K562 (cell line): ENCODE data around the gene RALB. TPM values are rescaled to one million over a fixed set of nuclear protein-coding genes. Genes with fewer than 3 reads are reported as not detected.
A peak's percentile ranks its signal among the peaks of the same experiment; 100 is the strongest.

ENCODE experiments used
- ATF2 ChIP-seq: sonication (generic); formaldehyde crosslinking; IDR thresholded peaks from 2 replicates; pipeline ENCODE4 v1.8.1; 2022; ENCODE audit warnings: missing genetic modification reagents
- BRD4 ChIP-seq: fragments of 200-600 bp; sonication (generic); IDR thresholded peaks from 2 replicates; pipeline ENCODE4 v1.6.1; 2017; ENCODE audit warnings: inconsistent platforms
- CBFA2T2 ChIP-seq: fragments of 450-650 bp; conservative IDR thresholded peaks from 2 replicates; pipeline ENCODE4 v1.6.1; 2017; ENCODE audit warnings: mild to moderate bottlenecking
- CBFA2T3 ChIP-seq: fragments of 450-650 bp; IDR thresholded peaks from 2 replicates; pipeline ENCODE4 v1.6.1; 2017
- CC2D1A ChIP-seq: fragments of 450-650 bp; IDR thresholded peaks from 2 replicates; pipeline ENCODE4 v1.6.1; 2017; ENCODE audit warnings: mild to moderate bottlenecking
- CEBPB ChIP-seq: fragments of 450-650 bp; IDR thresholded peaks from 2 replicates; pipeline ENCODE4 v1.6.1; 2016; ENCODE audit warnings: missing genetic modification characterization, missing compliant biosample characterization
- CEBPG ChIP-seq, 3 experiments: fragments of 200-800 bp in 1 of 3; sonication (Bioruptor generic) in 1 of 3; sonication (generic) in 1 of 3; formaldehyde crosslinking in 1 of 3; IDR thresholded peaks in 2 of 3; conservative IDR thresholded peaks in 1 of 3; 2 replicates each; pipeline versions ENCODE4 v1.6.1 to v1.8.0; 2016 to 2022; ENCODE audit warnings: missing compliant biosample characterization in 2 of 3, missing genetic modification characterization in 2 of 3, mild to moderate bottlenecking in 1 of 3, missing genetic modification reagents in 1 of 3
- CREBBP ChIP-seq: IDR thresholded peaks from one replicate; pipeline ENCODE4 v1.6.1; 2012; ENCODE audit warnings: low read depth, mild to moderate bottlenecking, control low read depth, inconsistent platforms, low read length
- CTBP1 ChIP-seq: fragments of 450-650 bp; IDR thresholded peaks from 2 replicates; pipeline ENCODE4 v1.6.1; 2016; ENCODE audit warnings: borderline replicate concordance
- DPF2 ChIP-seq: fragments of 450-650 bp; IDR thresholded peaks from 2 replicates; pipeline ENCODE4 v1.6.1; 2016
- EHMT2 ChIP-seq: fragments of 450-650 bp; IDR thresholded peaks from 2 replicates; pipeline ENCODE4 v1.6.1; 2018; ENCODE audit warnings: antibody characterized with exemption
- GATAD2A ChIP-seq: fragments of 450-650 bp; IDR thresholded peaks from 2 replicates; pipeline ENCODE4 v1.6.1; 2017
- HMBOX1 ChIP-seq: sonication (generic); IDR thresholded peaks from 2 replicates; pipeline ENCODE4 v1.6.1; 2016
- KLF10 ChIP-seq: fragments of 250-450 bp; sonication (Bioruptor Pico); IDR thresholded peaks from 2 replicates; pipeline ENCODE4 v1.6.1; 2021; ENCODE audit warnings: matching md5 sums
- KLF13 ChIP-seq: fragments of 450-650 bp; IDR thresholded peaks from 2 replicates; pipeline ENCODE4 v1.6.1; 2016; ENCODE audit warnings: missing genetic modification characterization, low read depth, mild to moderate bottlenecking, missing compliant biosample characterization, moderate library complexity, borderline replicate concordance
- L3MBTL2 ChIP-seq: fragments of 450-650 bp; IDR thresholded peaks from 2 replicates; pipeline ENCODE4 v1.6.1; 2016; ENCODE audit warnings: mild to moderate bottlenecking, moderate library complexity
- MTA3 ChIP-seq: fragments of 450-650 bp; formaldehyde crosslinking; IDR thresholded peaks from 2 replicates; pipeline ENCODE4 v1.6.1; 2017; ENCODE audit warnings: mild to moderate bottlenecking, borderline replicate concordance
- NFIX ChIP-seq: fragments of 250-450 bp; sonication (Bioruptor Pico); IDR thresholded peaks from 2 replicates; pipeline ENCODE4 v1.4.0; 2020; ENCODE audit warnings: low read depth, mild to moderate bottlenecking, moderate library complexity
- SIN3A ChIP-seq, 2 experiments: fragments of 150-350 bp in 1 of 2; IDR thresholded peaks; 2 replicates each; pipeline ENCODE4 v1.6.1; 2011 to 2016; ENCODE audit warnings: borderline replicate concordance in 2 of 2, low read depth in 2 of 2, low read length in 2 of 2, mild to moderate bottlenecking in 2 of 2, moderate library complexity in 2 of 2; ENCODE audit not compliant: control insufficient read depth in 1 of 2
- SMARCC2 ChIP-seq: fragments of 450-650 bp; IDR thresholded peaks from 2 replicates; pipeline ENCODE4 v1.6.1; 2017; ENCODE audit warnings: antibody characterized with exemption, moderate library complexity, mild to moderate bottlenecking, low read depth
- SOX6 ChIP-seq: fragments of 450-650 bp; IDR thresholded peaks from 2 replicates; pipeline ENCODE4 v1.6.1; 2014; ENCODE audit warnings: mild to moderate bottlenecking
- SP2 ChIP-seq: IDR thresholded peaks from 2 replicates; pipeline ENCODE4 v1.6.1; 2011; ENCODE audit warnings: mild to moderate bottlenecking, low read depth, low read length, moderate library complexity; ENCODE audit not compliant: poor library complexity, severe bottlenecking; ENCODE audit errors: extremely low read depth
- SRSF9 ChIP-seq: fragments of 200-400 bp; formaldehyde crosslinking; IDR thresholded peaks from 2 replicates; pipeline ENCODE4 v1.6.1; 2017; ENCODE audit warnings: low read depth, low read length, borderline replicate concordance
- TFAP4 ChIP-seq: sonication (generic); formaldehyde crosslinking; IDR thresholded peaks from 2 replicates; pipeline ENCODE4 v1.8.0; 2022; ENCODE audit warnings: missing genetic modification reagents, mild to moderate bottlenecking, moderate library complexity, borderline replicate concordance
- ZBTB7A ChIP-seq: IDR thresholded peaks from 2 replicates; pipeline ENCODE4 v1.6.1; 2011; ENCODE audit warnings: low read depth, mild to moderate bottlenecking, low read length, moderate library complexity, borderline replicate concordance; ENCODE audit not compliant: control insufficient read depth
- ZC3H4 ChIP-seq: sonication (generic); formaldehyde crosslinking; IDR thresholded peaks from 2 replicates; pipeline ENCODE4 v1.9.0; 2021; ENCODE audit warnings: missing genetic modification reagents, borderline replicate concordance
- ZNF212 ChIP-seq: fragments of 450-650 bp; formaldehyde crosslinking; IDR thresholded peaks from 2 replicates; pipeline ENCODE4 v1.4.0; 2020; ENCODE audit warnings: mild to moderate bottlenecking
- polyA plus RNA-seq, 8 experiments: library from polyadenylated mRNA; depleted of rRNA in 4 of 8; stranded (reverse) in 5 of 8; unstranded in 3 of 8; fragments of >200 nt; fragmentation: Nextera tagmentation in 2 of 8; fragmentation: Illumina TruSeq in 1 of 8; extraction: Ambion mirVana in 2 of 8; extraction: Trizol in 1 of 8; gene quantifications; 2 replicates each; pipeline versions ENCODE4 v1.2.1 to v1.2.3, GENCODE V29; 2011 to 2014; ENCODE audit warnings: inconsistent platforms in 1 of 8, missing spikeins in 1 of 8
- total RNA-seq, 7 experiments: library from RNA; depleted of rRNA in 6 of 7; stranded (reverse); fragments of >200 nt in 6 of 7; fragmentation: Illumina TruSeq in 2 of 7; extraction: Trizol in 2 of 7; gene quantifications; 2 replicates each; pipeline versions ENCODE4 v1.2.1 to v1.2.3, GENCODE V29; 2011 to 2021; ENCODE audit warnings: low replicate concordance in 1 of 7

RALB gene
- total and polyA plus RNA-seq, 9 of the 15 experiments (the other 6 are each of a cell fraction or from before 2014, with no cell fraction given): 14.8 to 65.6 (median 38.4) TPM

GRCh38 chr2:120262761-120263428 lies 10.2 kb downstream of the RALB start (continued):
- peak; percentile 70 for TF ChIP-seq CEBPB
- no peak for TF ChIP-seq CREBBP
- TF ChIP-seq ZNF212 (CRISPR knock-in tag): no peak
- TF ChIP-seq SP2: no peak
- no peak for TF ChIP-seq ZBTB7A
- peak; percentile 86 for TF ChIP-seq HMBOX1
- TF ChIP-seq ZC3H4 (CRISPR knock-in tag): no peak
- TF ChIP-seq CTBP1: 0 out of 2 replicates have a peak, but pooled peaks have one; percentile 45
- peak; percentile 55; the same call in 1 of the 2 replicates for TF ChIP-seq SMARCC2
- no peak for TF ChIP-seq KLF13 (tag)
- peak; percentile 49; the same call in 1 of the 2 replicates for TF ChIP-seq SOX6
- peak; percentile 44; the same call in 1 of the 2 replicates for TF ChIP-seq EHMT2
- no peak for TF ChIP-seq ATF2
- no peak for TF ChIP-seq CEBPG (CRISPR knock-in tag; IDR thresholded peaks at IDR 0.05)
- peak; percentile 45 to 60; a peak in 3 of 4 replicates for TF ChIP-seq CEBPG (tag; conservative IDR thresholded peaks at IDR 0.05 in 1 of 2, IDR thresholded peaks at IDR 0.05 in 1 of 2)
- TF ChIP-seq CC2D1A: no peak
- TF ChIP-seq BRD4: no peak
- TF ChIP-seq SRSF9: no peak
- peak; percentile 64; the same call in 1 of the 2 replicates for TF ChIP-seq L3MBTL2
- TF ChIP-seq GATAD2A: no peak
- no peak for TF ChIP-seq KLF10 (CRISPR knock-in tag)
- no peak for TF ChIP-seq TFAP4 (CRISPR knock-in tag)
- 0 out of 2 replicates have a peak, but pooled peaks have one; percentile 18 for TF ChIP-seq CBFA2T2
- no peak for TF ChIP-seq SIN3A (IDR thresholded peaks at IDR 0.05; ENCODE audit: borderline replicate concordance in 2 of 2, control insufficient read depth in 1 of 2, low read depth in 2 of 2, low read length in 2 of 2)
- TF ChIP-seq NFIX (CRISPR knock-in tag): no peak
- TF ChIP-seq DPF2: peak; percentile 84
- TF ChIP-seq MTA3: 0 out of 2 replicates have a peak, but pooled peaks have one; percentile 37
- peak; percentile 30; the same call in 1 of the 2 replicates for TF ChIP-seq CBFA2T3
